ENCODE data around the gene SDC1. TPM values are rescaled to one million over a fixed set of nuclear protein-coding genes. Genes with fewer than 3 reads are reported as not detected.

SDC1 gene
- total and polyA plus RNA-seq, 2 of the 8 experiments (the other 6 are each of a cell fraction or from before 2014, with no cell fraction given) = 45.3 to 73.3 TPM

GRCh38 chr2:20225294-20226151 lies 593 bp upstream of the SDC1 start (continued):
- TF ChIP-seq CHD2 (IDR thresholded peaks at IDR 0.05; ENCODE audit: low read length) (no peak), BCL11A (IDR thresholded peaks at IDR 0.05; ENCODE audit: low read depth in 2 of 2, low read length in 2 of 2) (no peak), KDM4A (IDR thresholded peaks at IDR 0.05; ENCODE audit: low read depth, low read length, severe bottlenecking) (peak; percentile 35), ZNF274 (IDR thresholded peaks at IDR 0.05; ENCODE audit: borderline replicate concordance, extremely low read depth, low read length) (no peak), EZH2 (IDR thresholded peaks at IDR 0.05; ENCODE audit: low read depth, low read length, severe bottlenecking) (no peak), POU5F1 (IDR thresholded peaks at IDR 0.05; ENCODE audit: low read depth, low read length) (no peak), RFX5 (IDR thresholded peaks at IDR 0.05; ENCODE audit: borderline replicate concordance, low read depth, low read length) (no peak), CHD7 (IDR thresholded peaks at IDR 0.05; ENCODE audit: insufficient replicate concordance, low read length) (no peak)
- TF ChIP-seq, protein P1, sequence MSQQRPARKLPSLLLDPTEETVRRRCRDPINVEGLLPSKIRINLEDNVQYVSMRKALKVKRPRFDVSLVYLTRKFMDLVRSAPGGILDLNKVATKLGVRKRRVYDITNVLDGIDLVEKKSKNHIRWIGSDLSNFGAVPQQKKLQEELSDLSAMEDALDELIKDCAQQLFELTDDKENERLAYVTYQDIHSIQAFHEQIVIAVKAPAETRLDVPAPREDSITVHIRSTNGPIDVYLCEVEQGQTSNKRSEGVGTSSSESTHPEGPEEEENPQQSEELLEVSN (IDR thresholded peaks at IDR 0.05) = peak; percentile 94
